ENCODE data around the gene SGMS2.

The SGMS2 gene

DNA sequence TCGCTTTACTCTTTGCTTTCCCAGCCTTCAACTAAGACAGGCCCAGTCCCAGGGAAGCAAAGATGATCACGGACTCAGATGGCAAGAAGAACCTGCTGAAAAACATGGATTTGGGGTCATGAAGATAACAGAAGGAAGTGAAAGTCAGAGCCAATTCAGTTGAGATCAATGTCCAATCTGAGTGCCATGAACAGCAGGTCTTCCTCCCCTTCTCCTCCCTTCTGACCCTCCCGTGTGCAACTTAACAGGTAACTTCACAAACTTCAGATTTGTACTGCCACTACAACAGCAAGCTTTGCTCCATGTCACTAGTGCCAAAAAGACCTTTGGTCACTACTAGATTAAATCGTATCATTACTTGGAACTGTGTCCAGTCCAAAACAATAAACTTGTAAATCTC, 15.5 kb upstream of the SGMS2 start:
- TF ChIP-seq, protein P1, sequence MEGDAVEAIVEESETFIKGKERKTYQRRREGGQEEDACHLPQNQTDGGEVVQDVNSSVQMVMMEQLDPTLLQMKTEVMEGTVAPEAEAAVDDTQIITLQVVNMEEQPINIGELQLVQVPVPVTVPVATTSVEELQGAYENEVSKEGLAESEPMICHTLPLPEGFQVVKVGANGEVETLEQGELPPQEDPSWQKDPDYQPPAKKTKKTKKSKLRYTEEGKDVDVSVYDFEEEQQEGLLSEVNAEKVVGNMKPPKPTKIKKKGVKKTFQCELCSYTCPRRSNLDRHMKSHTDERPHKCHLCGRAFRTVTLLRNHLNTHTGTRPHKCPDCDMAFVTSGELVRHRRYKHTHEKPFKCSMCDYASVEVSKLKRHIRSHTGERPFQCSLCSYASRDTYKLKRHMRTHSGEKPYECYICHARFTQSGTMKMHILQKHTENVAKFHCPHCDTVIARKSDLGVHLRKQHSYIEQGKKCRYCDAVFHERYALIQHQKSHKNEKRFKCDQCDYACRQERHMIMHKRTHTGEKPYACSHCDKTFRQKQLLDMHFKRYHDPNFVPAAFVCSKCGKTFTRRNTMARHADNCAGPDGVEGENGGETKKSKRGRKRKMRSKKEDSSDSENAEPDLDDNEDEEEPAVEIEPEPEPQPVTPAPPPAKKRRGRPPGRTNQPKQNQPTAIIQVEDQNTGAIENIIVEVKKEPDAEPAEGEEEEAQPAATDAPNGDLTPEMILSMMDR (IDR thresholded peaks at IDR 0.05; ENCODE audit: low read depth, low read length, missing control alignments): no peak
- H3K4me3 ChIP-seq (ENCODE audit: low read depth, low read length): no peak overlapping the region
- DNase-seq (ENCODE audit: low read depth): no peak

DNA sequence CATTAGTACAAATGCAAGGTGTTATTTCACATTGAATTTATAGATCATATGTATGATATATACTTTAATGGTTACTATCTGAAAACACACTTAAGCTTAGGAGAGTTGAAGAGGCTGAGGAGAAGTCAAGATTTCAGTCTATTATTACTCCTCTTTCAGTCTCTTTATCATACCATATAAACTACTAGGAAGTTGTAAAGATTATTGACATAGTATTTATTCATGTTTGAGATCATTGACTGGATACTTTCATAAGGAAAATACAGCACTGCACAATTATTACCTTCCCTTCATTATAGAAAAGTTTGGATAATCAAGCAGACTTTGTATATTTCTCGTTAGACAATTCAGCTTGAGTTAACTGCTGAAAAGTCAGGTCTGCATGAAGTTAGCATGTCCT, 10.0 kb upstream of the SGMS2 start:
- TF ChIP-seq, protein P1 (IDR thresholded peaks at IDR 0.05; ENCODE audit: low read depth, low read length, missing control alignments): no peak
- no peak overlapping the region for H3K4me3 ChIP-seq (ENCODE audit: low read depth, low read length)
- DNase-seq (ENCODE audit: low read depth): no peak

DNA sequence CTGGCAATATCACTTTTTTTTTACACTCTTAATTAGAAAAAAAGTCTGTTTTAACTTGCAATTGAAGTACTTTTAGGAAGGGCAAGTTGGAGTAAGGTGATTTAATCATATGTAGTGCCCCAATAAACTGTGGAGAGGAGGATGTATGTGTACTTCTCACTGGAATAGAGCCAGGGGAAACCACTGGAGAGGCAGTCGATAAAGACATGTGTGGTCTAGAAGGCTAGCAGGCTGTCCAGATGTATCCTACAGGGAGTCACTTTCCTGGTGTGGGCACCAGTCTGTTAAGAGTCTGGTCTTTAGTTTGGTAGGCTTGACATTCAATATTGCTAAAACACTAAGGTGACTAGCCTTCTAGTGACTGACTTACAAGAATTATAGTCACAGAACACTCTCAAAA, 9.6 kb upstream of the SGMS2 start:
- no peak overlapping the region for H3K4me3 ChIP-seq (ENCODE audit: low read depth, low read length)
- no peak for DNase-seq (ENCODE audit: low read depth)
- TF ChIP-seq, protein P1 (IDR thresholded peaks at IDR 0.05; ENCODE audit: low read depth, low read length, missing control alignments): no peak

DNA sequence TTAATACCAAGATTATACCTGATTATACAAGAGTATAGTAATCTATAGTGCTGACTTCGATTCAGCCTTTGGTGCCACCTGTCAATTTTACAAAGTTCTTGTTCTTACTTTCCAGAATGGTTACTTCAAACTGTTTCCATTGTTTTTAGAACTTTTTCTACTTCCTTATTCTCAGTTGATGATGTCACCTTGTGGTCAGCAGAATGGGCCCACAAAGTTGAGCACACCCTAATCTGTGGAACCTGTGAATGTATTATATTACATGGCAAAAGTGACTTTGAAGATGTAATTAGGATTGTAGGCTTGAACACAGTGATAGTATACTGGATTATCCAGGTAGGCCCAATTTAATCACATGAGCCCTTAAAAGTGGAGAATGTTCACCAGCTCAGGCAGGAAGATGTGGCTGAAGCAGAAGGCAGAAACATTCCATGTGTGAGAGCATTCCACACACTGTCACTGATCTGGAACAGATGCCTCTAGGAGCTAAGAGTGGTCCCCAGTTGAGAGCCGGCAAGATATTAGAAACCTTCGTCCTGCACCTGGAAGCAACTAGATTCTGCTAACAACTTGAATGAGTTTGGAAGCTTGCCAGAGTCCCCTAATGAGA, 6.3 kb upstream of the SGMS2 start:
- DNase-seq (ENCODE audit: low read depth): no peak
- H3K4me3 ChIP-seq (ENCODE audit: low read depth, low read length): no peak overlapping the region
- TF ChIP-seq, protein P1 (IDR thresholded peaks at IDR 0.05; ENCODE audit: low read depth, low read length, missing control alignments): no peak

DNA sequence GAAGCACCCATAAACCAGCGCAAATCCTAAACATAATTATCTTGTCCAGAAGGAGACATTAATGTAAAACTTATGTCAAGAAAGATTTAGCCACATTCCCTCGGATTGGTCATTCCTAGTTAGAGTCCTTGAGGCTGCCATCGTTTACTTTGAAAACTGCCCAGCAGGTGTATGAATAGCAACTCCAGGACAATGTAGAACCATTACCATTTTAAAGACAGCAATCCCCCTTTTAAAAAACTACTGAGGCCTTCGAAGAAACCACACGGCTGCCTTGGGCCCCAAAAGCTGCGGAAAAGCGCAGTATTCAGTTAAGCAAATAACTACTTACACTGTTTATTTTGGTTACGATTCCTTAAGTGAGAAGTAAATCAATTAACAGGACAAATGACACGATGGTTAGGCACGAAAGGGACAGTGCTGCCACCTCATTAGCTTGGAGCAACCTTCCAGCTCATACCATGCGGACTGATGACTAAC, 822 bp upstream of the SGMS2 start:
- TF ChIP-seq, protein P1 (IDR thresholded peaks at IDR 0.05; ENCODE audit: low read depth, low read length, missing control alignments): no peak
- DNase-seq (ENCODE audit: low read depth): no peak

DNA sequence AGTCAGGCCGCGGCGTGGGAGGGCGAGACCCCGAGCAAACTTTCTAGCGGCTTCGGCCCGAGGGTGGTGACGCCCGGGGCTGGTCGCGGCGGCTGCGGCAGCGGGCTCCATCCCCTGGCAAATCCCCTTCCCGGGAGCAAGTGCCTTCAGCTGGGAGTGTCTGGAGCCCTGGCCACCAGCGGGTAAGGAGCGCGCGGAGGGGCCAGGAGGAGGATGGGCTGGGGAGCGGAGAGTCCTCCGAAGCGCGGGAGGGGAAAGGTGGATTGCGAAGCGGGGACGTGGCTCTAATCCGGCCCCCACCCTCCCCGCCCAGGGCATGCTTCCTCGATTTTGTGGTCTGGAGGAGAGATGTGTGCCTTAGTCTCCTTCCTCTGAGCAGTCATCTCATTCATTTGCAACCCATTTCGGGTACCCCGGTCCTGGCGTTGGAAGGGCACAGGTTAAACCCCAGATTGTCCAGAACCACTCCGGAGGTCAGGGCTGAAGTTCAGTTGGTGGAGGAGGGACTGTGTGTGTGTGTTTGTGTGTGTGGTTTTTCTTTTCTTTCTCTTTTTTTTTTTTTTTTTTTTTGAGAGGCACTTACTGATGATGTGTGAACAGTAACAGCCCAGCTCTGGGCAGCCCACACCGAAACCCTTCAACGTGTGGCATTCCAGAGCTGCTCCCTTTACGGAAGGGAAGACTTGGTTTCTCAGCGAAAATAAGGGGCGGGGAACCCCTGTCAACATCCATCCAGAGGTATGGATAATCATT, 516 bp downstream of the SGMS2 start:
- TF ChIP-seq, protein P1 (IDR thresholded peaks at IDR 0.05; ENCODE audit: low read depth, low read length, missing control alignments): no peak
- DNase-seq (ENCODE audit: low read depth): no peak
- no peak overlapping the region for H3K4me3 ChIP-seq (ENCODE audit: low read depth, low read length)

More for the DNA sequence above, 822 bp upstream of the SGMS2 start:
- no peak overlapping the region for H3K4me3 ChIP-seq (ENCODE audit: low read depth, low read length)
